Activated T-cell treated with anti-CD3 and anti-CD28 coated beads, Interleukin-2, amount 50 U/mL, for 24 hours (primary cell): ENCODE data around the gene AP3B1.
"Not testable (repeated sequence)": the region's sequence is repeated elsewhere in the genome, so short reads cannot be mapped to it uniquely, and the experiment has no call there.

Experiments used
- DNase-seq: peaks from one replicate; pipeline ENCODE4 v3.0.0-alpha.2; 2020
- H3K27ac Mint-ChIP-seq: 2 replicates; pipeline ENCODE4 v1.8.0; 2020; ENCODE audit warnings: mild to moderate bottlenecking, mixed read lengths
- H3K27me3 Mint-ChIP-seq: 2 replicates; pipeline ENCODE4 v1.8.0; 2020; ENCODE audit warnings: mixed read lengths
- H3K36me3 Mint-ChIP-seq: 2 replicates; pipeline ENCODE4 v1.8.0; 2020; ENCODE audit warnings: low read depth, mixed read lengths
- H3K4me1 Mint-ChIP-seq: 2 replicates; pipeline ENCODE4 v1.8.0; 2020; ENCODE audit warnings: low read depth, mixed read lengths
- H3K4me3 Mint-ChIP-seq: 2 replicates; pipeline ENCODE4 v1.8.0; 2020; ENCODE audit warnings: mild to moderate bottlenecking, moderate library complexity, mixed read lengths
- H3K9me3 Mint-ChIP-seq: 2 replicates; pipeline ENCODE4 v1.8.0; 2020; ENCODE audit warnings: mixed read lengths

Gene AP3B1

DNA sequence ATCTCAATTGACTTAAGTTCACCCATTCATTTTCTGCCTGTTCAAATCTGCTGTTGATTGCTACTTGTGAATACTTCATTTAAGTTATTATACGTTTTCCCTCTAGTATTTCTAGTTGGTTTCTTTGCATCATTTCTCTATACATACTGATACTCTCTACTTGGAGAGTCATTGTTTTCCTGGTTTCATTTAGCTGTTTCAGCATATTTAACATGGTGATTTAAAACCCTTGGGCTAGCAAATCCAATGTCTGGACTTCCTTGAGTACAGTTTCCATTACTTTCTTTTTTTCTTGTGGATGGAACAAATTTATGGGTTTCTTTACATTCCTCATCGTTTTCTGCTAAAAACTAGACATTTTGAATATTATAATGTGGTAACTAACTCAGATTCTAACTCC, 90.7 kb downstream of the AP3B1 start:
- Mint-ChIP-seq H3K9me3 (peaks cover 6% of the 10 kb centered on the region), H3K4me3 (no peak overlapping the region), H3K36me3 (peaks cover 74% of the 10 kb centered on the region), H3K27me3 (no peaks in the 10 kb centered on the region), H3K27ac (no peak overlapping the region), H3K4me1 (peaks cover 10% of the 10 kb centered on the region)
- DNase-seq = no peak

DNA sequence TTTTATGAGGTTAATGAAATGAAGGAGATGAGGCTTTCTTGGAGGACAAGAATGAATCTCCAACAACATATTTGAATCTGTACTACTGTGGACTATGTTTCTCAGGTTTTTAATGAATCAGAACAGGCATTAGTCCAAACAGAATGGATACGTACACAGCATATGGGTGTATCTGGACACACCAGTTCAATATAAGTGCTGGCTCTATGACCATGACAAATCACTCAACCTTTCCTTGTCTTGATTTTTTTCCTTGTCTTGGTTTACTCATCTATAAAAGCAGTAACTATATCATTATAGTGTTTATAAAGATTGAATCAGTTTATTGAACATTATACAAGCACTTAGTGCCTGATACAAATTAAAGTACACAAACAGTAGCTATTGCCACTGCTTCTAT, 104.1 kb downstream of the AP3B1 start:
- no peaks in the 10 kb centered on the region for H3K27me3 Mint-ChIP-seq
- H3K9me3 Mint-ChIP-seq = peaks cover 14% of the 10 kb centered on the region
- H3K36me3 Mint-ChIP-seq = peaks cover 43% of the 10 kb centered on the region
- no peak for DNase-seq
- H3K4me1 Mint-ChIP-seq = peaks cover 8% of the 10 kb centered on the region
- H3K4me3 Mint-ChIP-seq = no peak overlapping the region
- H3K27ac Mint-ChIP-seq = no peak overlapping the region

DNA sequence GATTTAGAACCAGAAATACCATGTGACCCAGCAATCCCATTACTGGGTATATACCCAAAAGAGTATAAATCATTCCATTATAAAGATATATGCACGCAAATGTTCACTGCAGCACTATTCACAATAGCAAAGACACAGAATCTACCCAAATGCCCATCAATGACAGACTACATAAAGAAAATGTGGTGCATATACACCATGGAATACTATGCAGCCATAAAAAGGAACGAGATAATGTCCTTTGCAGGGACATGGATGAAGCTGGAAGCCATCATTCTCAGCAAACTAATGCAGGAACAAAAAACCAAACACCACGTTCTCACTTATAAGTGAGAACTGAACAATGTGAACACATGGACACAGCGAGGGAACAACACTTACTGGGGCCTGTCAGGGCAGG, 105.8 kb downstream of the AP3B1 start:
- Mint-ChIP-seq H3K9me3 (peaks cover 14% of the 10 kb centered on the region), H3K36me3 (peaks cover 39% of the 10 kb centered on the region)
- not testable (repeated sequence) for H3K4me1 Mint-ChIP-seq, H3K4me3 Mint-ChIP-seq, H3K27me3 Mint-ChIP-seq, DNase-seq, H3K27ac Mint-ChIP-seq

DNA sequence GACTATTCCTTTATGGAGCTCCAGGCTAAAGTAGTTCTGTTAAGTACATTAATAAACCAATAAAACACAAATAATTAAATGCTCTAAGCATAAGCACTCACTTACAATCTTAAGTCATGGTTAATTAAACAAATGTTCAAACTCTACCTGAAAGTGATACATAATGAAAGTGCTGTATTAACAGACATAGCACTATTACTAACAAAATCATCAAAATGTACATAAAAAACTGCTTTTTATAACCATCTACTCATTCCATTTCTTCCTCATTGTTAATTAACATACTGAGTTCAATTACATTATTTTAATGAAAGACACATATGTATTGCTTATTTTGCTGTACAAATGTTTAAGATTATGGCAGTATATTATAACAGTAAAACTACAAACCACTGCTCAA, 107.3 kb downstream of the AP3B1 start:
- Mint-ChIP-seq H3K36me3 (peaks cover 44% of the 10 kb centered on the region), H3K9me3 (peaks cover 14% of the 10 kb centered on the region), H3K27me3 (no peaks in the 10 kb centered on the region), H3K4me3 (no peak overlapping the region), H3K27ac (no peak overlapping the region), H3K4me1 (peaks cover 11% of the 10 kb centered on the region)
- DNase-seq = no peak

DNA sequence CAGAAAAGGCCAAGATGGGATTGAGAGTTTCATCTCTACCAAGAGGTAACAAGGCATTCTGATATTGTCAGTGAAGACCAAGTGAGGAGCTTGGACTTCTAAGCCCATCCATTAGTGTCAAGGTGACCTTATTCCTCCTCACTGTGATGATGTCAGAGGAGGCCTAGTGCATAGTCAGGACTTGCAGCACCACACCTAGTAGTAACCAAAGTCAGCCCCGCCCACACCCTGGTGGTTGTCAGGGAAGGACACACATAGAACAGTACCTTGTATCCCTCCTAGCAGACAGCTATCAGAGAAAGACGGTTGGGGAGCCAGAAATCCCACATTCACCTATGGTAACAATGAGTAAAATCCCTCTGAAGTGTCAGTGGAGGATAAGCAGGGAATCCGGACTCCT, 111.7 kb downstream of the AP3B1 start:
- Mint-ChIP-seq H3K4me1 (peaks cover 6% of the 10 kb centered on the region), H3K36me3 (peaks cover 54% of the 10 kb centered on the region), H3K9me3 (peaks cover under 1% of the 10 kb centered on the region), H3K27me3 (no peaks in the 10 kb centered on the region), H3K27ac (no peak overlapping the region), H3K4me3 (no peak overlapping the region)
- no peak for DNase-seq

DNA sequence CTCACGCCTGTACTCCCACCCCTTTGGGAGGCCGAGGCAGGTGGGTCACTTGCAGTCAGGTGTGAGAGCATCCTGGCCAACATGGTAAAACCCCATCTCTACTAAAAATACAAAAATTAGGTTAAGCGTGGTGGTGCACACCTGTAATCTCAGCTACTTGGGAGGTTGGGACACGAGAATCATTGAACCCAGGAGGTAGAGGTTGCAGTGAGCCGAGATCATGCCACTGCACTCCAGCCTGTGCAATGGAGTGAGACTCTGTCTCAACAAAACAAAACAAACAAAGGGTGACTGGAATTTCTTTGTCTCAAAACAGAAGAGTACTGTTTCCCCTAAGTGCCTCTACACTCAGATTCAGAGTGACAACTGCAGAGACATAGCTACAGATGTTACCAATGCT, 116.1 kb downstream of the AP3B1 start:
- Mint-ChIP-seq H3K27me3 (no peaks in the 10 kb centered on the region), H3K36me3 (peaks cover 88% of the 10 kb centered on the region), H3K4me3 (no peak overlapping the region), H3K27ac (no peak overlapping the region), H3K4me1 (peaks cover 3% of the 10 kb centered on the region), H3K9me3 (no peaks in the 10 kb centered on the region)
- no peak for DNase-seq

DNA sequence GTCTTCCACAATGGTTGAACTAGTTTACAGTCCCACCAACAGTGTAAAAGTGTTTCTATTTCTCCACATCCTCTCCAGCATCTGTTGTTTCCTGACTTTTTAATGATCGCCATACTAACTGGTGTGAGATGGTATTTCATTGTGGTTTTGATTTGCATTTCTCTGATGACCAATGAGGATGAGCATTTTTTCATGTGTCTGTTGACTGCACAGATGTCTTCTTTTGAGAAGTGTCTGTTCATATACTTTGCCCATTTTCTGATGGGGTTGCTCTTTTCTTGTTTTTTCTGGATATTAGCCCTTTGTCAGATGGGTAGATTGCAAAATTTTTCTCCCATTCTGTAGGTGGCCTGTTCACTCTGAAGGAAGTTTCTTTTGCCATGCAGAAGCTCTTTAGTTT, 124.2 kb downstream of the AP3B1 start:
- H3K9me3 Mint-ChIP-seq, H3K27ac Mint-ChIP-seq, H3K4me1 Mint-ChIP-seq, H3K27me3 Mint-ChIP-seq, DNase-seq, H3K4me3 Mint-ChIP-seq: not testable (repeated sequence)
- H3K36me3 Mint-ChIP-seq = peaks cover 88% of the 10 kb centered on the region

DNA sequence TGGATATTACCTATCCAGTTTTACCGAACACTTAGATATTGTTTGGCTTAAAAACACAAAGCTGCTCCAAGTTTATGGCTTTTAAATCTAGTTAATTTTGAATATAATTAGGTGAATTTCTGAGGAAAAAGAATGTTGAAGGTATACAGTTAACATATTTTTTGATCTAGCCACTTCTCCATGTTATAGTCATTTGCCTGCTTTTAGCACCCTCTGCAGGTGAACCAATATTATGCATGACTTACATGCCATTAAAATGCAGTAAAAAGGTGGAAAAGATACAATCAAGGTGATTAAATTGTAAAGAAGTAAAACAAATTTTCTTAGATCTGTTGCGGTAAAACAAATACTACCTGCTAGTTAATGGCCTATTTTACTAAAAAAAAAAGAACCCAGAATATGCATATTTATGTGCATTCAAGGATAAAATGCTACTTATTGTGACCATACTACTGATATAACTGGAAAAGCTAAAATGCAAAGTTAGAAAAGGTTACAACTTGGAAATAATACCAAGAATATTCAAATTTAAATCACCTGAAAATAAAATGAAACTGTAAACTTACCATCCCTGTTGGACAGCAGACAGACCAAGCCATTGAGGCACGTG, 132.1 kb downstream of the AP3B1 start:
- H3K9me3 Mint-ChIP-seq = no peaks in the 10 kb centered on the region
- H3K36me3 Mint-ChIP-seq = peaks cover 70% of the 10 kb centered on the region
- H3K4me1 Mint-ChIP-seq = no peaks in the 10 kb centered on the region
- H3K4me3 Mint-ChIP-seq = no peak overlapping the region
- H3K27ac Mint-ChIP-seq = no peak overlapping the region
- DNase-seq = no peak
- H3K27me3 Mint-ChIP-seq = no peaks in the 10 kb centered on the region

DNA sequence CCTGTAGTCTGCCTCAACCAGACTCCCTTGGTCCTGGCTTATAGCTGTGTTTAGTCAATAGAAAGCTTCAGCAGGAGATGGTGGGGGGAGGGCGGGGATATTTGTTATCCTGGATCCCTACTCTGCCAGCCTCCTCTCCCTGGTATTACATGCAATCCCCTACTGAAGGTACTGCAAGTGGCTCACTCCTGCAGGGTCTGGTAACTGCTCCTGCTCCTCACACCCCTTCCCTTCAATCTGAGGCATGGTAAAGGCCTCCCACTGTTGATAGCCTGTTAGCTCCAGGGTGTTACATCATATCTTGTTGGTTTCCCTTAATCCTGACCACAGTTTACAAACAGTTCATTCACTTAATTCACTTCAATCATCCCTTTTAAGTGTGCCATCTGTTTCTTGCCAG, 137.5 kb downstream of the AP3B1 start:
- no peak overlapping the region for H3K27ac Mint-ChIP-seq
- H3K9me3 Mint-ChIP-seq = peaks cover 1% of the 10 kb centered on the region
- H3K27me3 Mint-ChIP-seq = no peaks in the 10 kb centered on the region
- peaks cover 83% of the 10 kb centered on the region for H3K36me3 Mint-ChIP-seq
- no peak for DNase-seq
- H3K4me1 Mint-ChIP-seq = no peaks in the 10 kb centered on the region
- no peak overlapping the region for H3K4me3 Mint-ChIP-seq

DNA sequence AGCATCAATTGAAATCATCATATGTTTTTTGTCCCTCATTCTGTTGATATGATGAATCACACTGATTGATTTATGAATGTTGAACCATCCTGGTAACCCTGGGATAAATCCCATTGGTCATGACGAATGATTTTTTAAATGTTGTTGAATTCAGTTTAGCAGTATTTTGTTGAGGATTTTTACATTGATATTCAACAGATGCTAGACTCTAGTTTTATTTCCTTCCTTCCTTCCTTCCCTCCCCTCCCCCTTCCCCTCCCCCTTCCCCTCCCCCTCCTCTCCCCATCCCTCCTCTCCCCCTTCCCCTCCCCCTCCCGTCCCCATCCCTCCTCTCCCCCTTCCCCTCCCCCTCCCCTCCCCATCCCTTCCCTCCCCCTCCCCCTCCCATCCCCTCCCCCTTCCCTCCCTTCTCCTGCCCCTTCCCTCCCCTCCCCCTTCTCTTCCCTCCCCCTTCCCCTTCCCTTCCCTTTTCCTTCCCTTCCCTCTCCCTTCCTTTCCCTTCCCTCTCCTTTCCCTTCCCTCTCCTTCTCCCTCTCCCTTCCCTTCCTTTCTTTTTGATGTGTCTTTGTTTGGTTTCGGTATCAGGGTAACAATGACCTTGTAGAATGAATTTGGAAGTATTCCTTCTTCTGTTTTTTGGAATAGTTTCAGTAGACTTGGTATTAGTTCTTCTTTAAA, 142.8 kb downstream of the AP3B1 start:
- DNase-seq = no peak
- Mint-ChIP-seq H3K4me1 (peaks cover 2% of the 10 kb centered on the region), H3K9me3 (peaks cover 1% of the 10 kb centered on the region), H3K36me3 (peaks cover 79% of the 10 kb centered on the region), H3K4me3 (no peak overlapping the region), H3K27ac (no peak overlapping the region), H3K27me3 (no peaks in the 10 kb centered on the region)

DNA sequence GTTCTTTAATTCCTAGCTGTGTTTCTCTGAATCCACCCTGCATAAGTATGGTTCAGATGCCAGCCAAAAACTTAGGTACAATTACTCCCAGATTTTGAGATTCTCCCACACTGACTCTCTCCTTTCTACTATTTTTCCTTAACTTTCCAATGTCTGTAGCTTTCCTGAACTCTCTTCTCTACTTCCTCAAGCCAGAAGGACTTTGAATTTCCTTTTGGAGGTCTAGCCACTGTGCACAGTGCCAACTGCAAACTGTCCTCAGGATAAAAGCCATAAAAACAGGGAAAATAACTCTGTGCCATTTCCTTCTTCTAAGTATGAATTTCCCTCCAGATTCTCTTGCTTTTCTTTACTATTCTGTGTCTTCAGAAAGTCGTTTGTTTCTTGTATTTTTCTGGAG, 157.2 kb downstream of the AP3B1 start:
- no peak for DNase-seq
- Mint-ChIP-seq H3K4me1 (no peaks in the 10 kb centered on the region), H3K27me3 (no peaks in the 10 kb centered on the region), H3K27ac (no peak overlapping the region), H3K36me3 (peaks cover 60% of the 10 kb centered on the region), H3K4me3 (no peak overlapping the region), H3K9me3 (no peaks in the 10 kb centered on the region)

DNA sequence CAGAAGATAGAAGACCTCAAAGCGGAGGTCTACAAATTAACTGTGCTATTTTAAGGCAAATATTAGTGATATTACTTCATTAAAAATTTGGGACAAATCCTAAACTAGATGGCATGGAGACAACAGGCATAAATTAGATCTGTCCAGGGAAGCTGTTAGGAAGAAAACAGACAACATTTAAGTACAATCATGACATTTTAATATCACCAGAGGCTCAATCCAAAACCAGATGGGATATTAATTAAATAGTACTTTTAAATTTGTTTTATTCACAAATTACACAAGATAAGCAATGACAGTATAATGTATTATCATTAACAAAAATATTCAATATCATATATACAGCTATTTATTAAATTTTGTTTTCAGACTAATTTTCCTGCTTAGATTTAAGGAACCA, 161.1 kb downstream of the AP3B1 start:
- DNase-seq = no peak
- Mint-ChIP-seq H3K27me3 (no peaks in the 10 kb centered on the region), H3K27ac (no peak overlapping the region), H3K4me1 (no peaks in the 10 kb centered on the region), H3K36me3 (peaks cover 43% of the 10 kb centered on the region), H3K9me3 (no peaks in the 10 kb centered on the region), H3K4me3 (no peak overlapping the region)

DNA sequence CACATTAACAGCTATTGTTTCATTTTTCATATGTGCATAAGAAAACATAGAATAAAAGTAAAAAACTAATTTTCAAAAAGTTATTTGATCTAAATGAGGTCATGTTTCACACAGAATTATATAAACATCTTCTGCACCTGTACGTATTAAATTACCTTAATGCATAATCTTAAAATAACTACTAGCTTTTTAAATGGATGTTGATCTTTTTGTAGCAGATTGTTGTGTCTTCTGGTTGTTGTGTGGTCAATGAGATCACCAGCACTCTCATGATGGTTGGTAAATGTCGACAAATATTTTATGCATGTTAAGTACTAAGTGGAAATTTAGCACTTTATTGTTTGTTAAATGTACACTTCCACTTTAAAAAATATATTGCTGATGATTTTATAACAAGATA, 162.0 kb downstream of the AP3B1 start:
- no peak for DNase-seq
- H3K27me3 Mint-ChIP-seq = no peaks in the 10 kb centered on the region
- H3K4me3 Mint-ChIP-seq = no peak overlapping the region
- H3K4me1 Mint-ChIP-seq = no peaks in the 10 kb centered on the region
- peaks cover 47% of the 10 kb centered on the region for H3K36me3 Mint-ChIP-seq
- H3K27ac Mint-ChIP-seq = no peak overlapping the region
- no peaks in the 10 kb centered on the region for H3K9me3 Mint-ChIP-seq

DNA sequence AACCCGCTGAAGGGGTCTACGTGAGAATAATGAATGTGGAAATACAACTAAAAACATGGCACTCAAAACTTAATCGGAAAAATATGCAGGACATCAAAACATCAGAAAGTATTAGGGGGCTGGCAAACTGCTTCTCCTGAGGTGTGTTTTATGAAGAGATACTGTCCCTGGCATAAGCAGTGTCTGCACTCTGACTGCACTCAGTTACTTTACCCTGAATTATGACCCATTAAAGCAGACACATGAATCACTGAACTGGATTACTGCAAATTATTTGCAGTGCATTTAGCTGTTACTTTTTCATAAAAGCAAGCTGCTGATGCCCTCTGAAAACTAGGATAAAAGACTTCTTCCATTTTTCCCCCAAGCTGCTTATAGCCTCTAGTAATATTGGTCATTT, 164.9 kb downstream of the AP3B1 start:
- H3K36me3 Mint-ChIP-seq = peaks cover 50% of the 10 kb centered on the region
- H3K4me3 Mint-ChIP-seq = no peak overlapping the region
- no peaks in the 10 kb centered on the region for H3K27me3 Mint-ChIP-seq
- H3K4me1 Mint-ChIP-seq = no peaks in the 10 kb centered on the region
- no peaks in the 10 kb centered on the region for H3K9me3 Mint-ChIP-seq
- no peak for DNase-seq
- H3K27ac Mint-ChIP-seq = no peak overlapping the region

DNA sequence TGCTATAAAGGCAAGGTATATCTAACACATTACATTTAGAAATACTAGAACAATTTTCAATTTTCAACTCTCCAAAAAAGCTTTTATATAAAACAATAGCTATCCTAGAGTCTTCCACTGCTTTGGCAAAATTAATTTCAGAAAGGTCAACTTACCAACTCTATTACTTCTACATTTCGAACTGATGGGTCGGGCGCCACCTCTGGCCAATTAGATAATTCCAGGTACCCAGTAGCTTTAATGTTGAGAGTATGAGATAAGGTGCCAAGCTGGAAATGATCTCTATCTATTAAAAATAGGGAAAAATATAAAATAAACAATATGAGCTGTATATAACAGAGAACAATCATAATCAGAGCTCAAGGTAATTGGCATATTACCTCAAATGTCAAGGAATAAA, 166.6 kb downstream of the AP3B1 start:
- Mint-ChIP-seq H3K4me3 (no peak overlapping the region), H3K4me1 (no peaks in the 10 kb centered on the region), H3K9me3 (no peaks in the 10 kb centered on the region), H3K36me3 (peaks cover 56% of the 10 kb centered on the region), H3K27me3 (no peaks in the 10 kb centered on the region), H3K27ac (no peak overlapping the region)
- DNase-seq = no peak

DNA sequence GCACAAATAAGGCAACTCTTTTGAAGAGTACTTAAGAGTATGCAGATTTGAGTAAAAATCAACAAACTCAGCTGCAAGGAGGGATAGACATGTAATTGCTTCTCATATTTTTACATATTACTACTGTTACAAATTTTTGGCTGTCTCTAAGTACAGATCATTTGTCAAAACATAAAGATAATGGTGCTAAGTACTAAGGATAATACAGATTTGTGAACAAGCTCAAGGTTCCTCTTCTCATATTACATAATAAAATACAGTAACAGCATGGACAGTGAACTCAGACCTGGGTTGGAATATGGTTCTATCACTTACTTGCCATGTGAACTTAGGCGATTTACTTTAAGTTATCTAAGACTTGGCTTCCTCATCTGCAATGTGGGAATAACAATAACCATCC, 168.0 kb downstream of the AP3B1 start:
- no peaks in the 10 kb centered on the region for H3K9me3 Mint-ChIP-seq
- DNase-seq = no peak
- no peaks in the 10 kb centered on the region for H3K4me1 Mint-ChIP-seq
- H3K27ac Mint-ChIP-seq = no peak overlapping the region
- H3K4me3 Mint-ChIP-seq = no peak overlapping the region
- no peaks in the 10 kb centered on the region for H3K27me3 Mint-ChIP-seq
- H3K36me3 Mint-ChIP-seq = peaks cover 60% of the 10 kb centered on the region
